Activated CD8-positive, alpha-beta memory T cell treated with anti-CD3 and anti-CD28 coated beads, Interleukin-2, amount 50 U/mL, for 24 hours (primary cell): ENCODE results near the gene PARP15.
"Not testable (repeated sequence)": the region's sequence is repeated elsewhere in the genome, so short reads cannot be mapped to it uniquely, and the experiment has no call there.

Experiments
- DNase-seq: peaks from one replicate; pipeline ENCODE4 v3.0.0-alpha.2; 2020; ENCODE audit errors: extremely low read depth

The PARP15 gene

GRCh38 chr3:122618614-122619013 is 41.2 kb downstream of the PARP15 start:
- DNase-seq, result no peak

- DNase-seq, result no peak
Measured at GRCh38 chr3:122619040-122619439, 41.6 kb downstream of the PARP15 start.

GRCh38 chr3:122620399-122620798 is 42.9 kb downstream of the PARP15 start:
- no peak for DNase-seq

- DNase-seq, result no peak
Measured at GRCh38 chr3:122621112-122621511, 43.7 kb downstream of the PARP15 start.

GRCh38 chr3:122623031-122623829 is 45.8 kb downstream of the PARP15 start:
- DNase-seq, result no peak

GRCh38 chr3:122626515-122627180 is 49.2 kb downstream of the PARP15 start:
- DNase-seq, result no peak

GRCh38 chr3:122627301-122627700 is 49.9 kb downstream of the PARP15 start:
- no peak for DNase-seq

- no peak for DNase-seq
Measured at GRCh38 chr3:122628567-122628966, 51.1 kb downstream of the PARP15 start.

GRCh38 chr3:122629763-122630162 is 52.3 kb downstream of the PARP15 start:
- DNase-seq, result no peak

GRCh38 chr3:122635789-122636188 is 58.3 kb downstream of the PARP15 start:
- no peak for DNase-seq

GRCh38 chr3:122636697-122637096 is 59.2 kb downstream of the PARP15 start:
- DNase-seq, result no peak

GRCh38 chr3:122640437-122640999 is 63.1 kb downstream of the PARP15 start:
- DNase-seq, result no peak

- DNase-seq, result no peak
Measured at GRCh38 chr3:122642935-122643334, 65.5 kb downstream of the PARP15 start.

GRCh38 chr3:122646146-122646988 is 68.9 kb downstream of the PARP15 start:
- DNase-seq, result no peak

GRCh38 chr3:122651233-122651907 is 73.9 kb downstream of the PARP15 start:
- not testable (repeated sequence) for DNase-seq

- DNase-seq, result not testable (repeated sequence)
Measured at GRCh38 chr3:122651962-122652361, 74.5 kb downstream of the PARP15 start.

GRCh38 chr3:122658336-122658735 is 80.9 kb downstream of the PARP15 start:
- not testable (repeated sequence) for DNase-seq

- no peak for DNase-seq
Measured at GRCh38 chr3:122660297-122660974, 83.0 kb downstream of the PARP15 start.

GRCh38 chr3:122661633-122662032 is 84.2 kb downstream of the PARP15 start:
- DNase-seq, result no peak

- DNase-seq, result no peak
Measured at GRCh38 chr3:122662505-122662904, 85.1 kb downstream of the PARP15 start.
